WTC11 (cell line): Measurements from ENCODE around the gene STK26. TPM values are rescaled to one million over a fixed set of nuclear protein-coding genes. Genes with fewer than 3 reads are reported as not detected.
A peak's percentile ranks its signal among the peaks of the same experiment; 100 is the strongest.

Source experiments
- ATAC-seq: fragments of 200-7000 bp; cut with Tn5 transposase; 2 replicates; pipeline ENCODE4 v1.10.0; 2021; ENCODE audit warnings: mild to moderate bottlenecking, moderate library complexity
- CTCF ChIA-PET: fragments of 300-600 bp; sonication (Branson Sonifier 250); formaldehyde crosslinking; loops from one replicate; lab custom pipeline; 2021; ENCODE audit warnings: antibody characterized with exemption; lab: Charles Lee
- POLR2A ChIA-PET: fragments of 350-600 bp; sonication (Branson Sonifier 250); formaldehyde crosslinking; loops from one replicate; lab custom pipeline; 2021; ENCODE audit warnings: antibody characterized with exemption; lab: Charles Lee
- DNase-seq: peaks from one replicate; pipeline ENCODE4 v3.0.0; 2021; ENCODE audit warnings: low spot score
- H3K27ac Mint-ChIP-seq: 2 replicates; pipeline ENCODE4 v1.8.0; 2021; ENCODE audit warnings: mixed read lengths
- H3K27me3 Mint-ChIP-seq: 2 replicates; pipeline ENCODE4 v1.8.0; 2021; ENCODE audit warnings: low read depth, mild to moderate bottlenecking, moderate library complexity, mixed read lengths
- H3K36me3 Mint-ChIP-seq: 2 replicates; pipeline ENCODE4 v1.8.0; 2021; ENCODE audit warnings: mixed read lengths
- H3K4me1 Mint-ChIP-seq: 2 replicates; pipeline ENCODE4 v1.8.0; 2022; ENCODE audit warnings: mixed read lengths
- H3K4me3 Mint-ChIP-seq: 2 replicates; pipeline ENCODE4 v1.8.0; 2021; ENCODE audit warnings: mild to moderate bottlenecking, moderate library complexity, mixed read lengths
- H3K9me3 Mint-ChIP-seq: 2 replicates; pipeline ENCODE4 v1.8.0; 2021; ENCODE audit warnings: mixed read lengths
- CREM ChIP-seq: sonication (generic); formaldehyde crosslinking; IDR thresholded peaks from 2 replicates; pipeline ENCODE4 v1.8.1; 2022; ENCODE audit warnings: mild to moderate bottlenecking, missing genetic modification reagents, moderate library complexity
- GABPB1 ChIP-seq: sonication (generic); formaldehyde crosslinking; IDR thresholded peaks from 2 replicates; pipeline ENCODE4 v1.8.1; 2023; ENCODE audit warnings: mild to moderate bottlenecking, missing genetic modification reagents
- GTF2I ChIP-seq: fragments of 250-450 bp; sonication (Bioruptor Pico); conservative IDR thresholded peaks from 2 replicates; pipeline ENCODE4 v1.4.0; 2021; ENCODE audit warnings: mild to moderate bottlenecking
- MXD4 ChIP-seq: fragments of 250-450 bp; sonication (Bioruptor Pico); IDR thresholded peaks from 2 replicates; pipeline ENCODE4 v1.8.0; 2021; ENCODE audit warnings: mild to moderate bottlenecking, moderate library complexity, borderline replicate concordance
- NFATC4 ChIP-seq: fragments of 250-450 bp; sonication (Bioruptor Pico); IDR thresholded peaks from 2 replicates; pipeline ENCODE4 v1.9.0; 2021; ENCODE audit warnings: mild to moderate bottlenecking
- NFE2L1 ChIP-seq: sonication (generic); formaldehyde crosslinking; IDR thresholded peaks from 2 replicates; pipeline ENCODE4 v1.8.1; 2023; ENCODE audit warnings: missing genetic modification reagents
- NFYB ChIP-seq: sonication (generic); formaldehyde crosslinking; conservative IDR thresholded peaks from 2 replicates; pipeline ENCODE4 v1.8.0; 2022; ENCODE audit warnings: low read depth, missing genetic modification reagents
- NR2C2 ChIP-seq: sonication (generic); formaldehyde crosslinking; IDR thresholded peaks from 2 replicates; pipeline ENCODE4 v1.8.0; 2022; ENCODE audit warnings: mild to moderate bottlenecking, missing genetic modification reagents
- SOX15 ChIP-seq: fragments of 250-450 bp; sonication (Bioruptor Pico); IDR thresholded peaks from 2 replicates; pipeline ENCODE4 v1.9.0; 2021; ENCODE audit warnings: mild to moderate bottlenecking
- ZNF138 ChIP-seq: sonication (generic); formaldehyde crosslinking; conservative IDR thresholded peaks from 2 replicates; pipeline ENCODE4 v1.8.1; 2022; ENCODE audit warnings: mild to moderate bottlenecking, moderate library complexity, missing genetic modification reagents
- ZNF219 ChIP-seq: sonication (generic); formaldehyde crosslinking; IDR thresholded peaks from 2 replicates; pipeline ENCODE4 v1.8.0; 2023; ENCODE audit warnings: missing genetic modification reagents, mild to moderate bottlenecking, borderline replicate concordance
- ZNF317 ChIP-seq: sonication (generic); formaldehyde crosslinking; IDR thresholded peaks from 2 replicates; pipeline ENCODE4 v1.8.1; 2023; ENCODE audit warnings: low read depth, mild to moderate bottlenecking, moderate library complexity, missing genetic modification reagents, borderline replicate concordance
- total RNA-seq: library from RNA; stranded (reverse); gene quantifications from 3 replicates; pipeline ENCODE4 v1.2.3, GENCODE V29; 2021
- TF ChIP-seq, protein P1 (sequence below): sonication (generic); formaldehyde crosslinking; IDR thresholded peaks from 2 replicates; pipeline ENCODE4 v1.8.1; 2023; ENCODE audit warnings: mild to moderate bottlenecking, missing genetic modification reagents, borderline replicate concordance
- TF ChIP-seq, protein P2 (sequence below): fragments of 250-450 bp; sonication (Bioruptor Pico); IDR thresholded peaks from 2 replicates; pipeline ENCODE4 v1.8.0; 2021; ENCODE audit warnings: mild to moderate bottlenecking
- TF ChIP-seq, protein P3 (sequence below): fragments of 250-450 bp; sonication (Bioruptor Pico); IDR thresholded peaks from 2 replicates; pipeline ENCODE4 v1.9.0; 2021; ENCODE audit warnings: mild to moderate bottlenecking, borderline replicate concordance
- TF ChIP-seq, protein P4 (sequence below): sonication (generic); formaldehyde crosslinking; IDR thresholded peaks from 2 replicates; pipeline ENCODE4 v1.8.0; 2022; ENCODE audit warnings: mild to moderate bottlenecking, missing genetic modification reagents
- TF ChIP-seq, protein P5 (sequence below): sonication (generic); formaldehyde crosslinking; IDR thresholded peaks from 2 replicates; pipeline ENCODE4 v1.8.0; 2023; ENCODE audit warnings: missing genetic modification reagents, mild to moderate bottlenecking, borderline replicate concordance
- TF ChIP-seq, protein P6 (sequence below): fragments of 250-450 bp; sonication (Bioruptor Pico); IDR thresholded peaks from 2 replicates; pipeline ENCODE4 v1.9.0; 2021; ENCODE audit warnings: mild to moderate bottlenecking

Gene STK26
- total RNA-seq, 1 experiment from 2014 or later: 77.6 TPM

DNA sequence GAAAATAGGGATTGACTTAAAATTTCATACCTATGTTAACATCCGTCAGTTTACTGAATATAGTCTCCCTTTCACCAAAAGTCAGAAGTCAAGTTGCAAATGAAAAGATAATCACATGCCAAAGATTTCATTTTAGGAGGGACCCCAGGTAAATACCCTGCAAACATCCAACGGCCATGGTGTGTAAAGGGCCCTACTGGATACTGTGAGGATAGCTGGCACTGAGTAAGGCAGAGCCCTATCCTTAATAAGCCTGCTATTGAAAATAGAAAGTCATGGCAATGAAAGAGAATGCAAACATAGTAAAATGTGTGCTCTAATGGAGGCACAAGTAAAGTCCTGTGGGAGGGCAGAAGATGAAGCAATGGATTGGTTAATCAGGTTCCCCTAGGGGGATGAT, 20.9 kb downstream of the STK26 start (continued):
- TF ChIP-seq, protein P1, sequence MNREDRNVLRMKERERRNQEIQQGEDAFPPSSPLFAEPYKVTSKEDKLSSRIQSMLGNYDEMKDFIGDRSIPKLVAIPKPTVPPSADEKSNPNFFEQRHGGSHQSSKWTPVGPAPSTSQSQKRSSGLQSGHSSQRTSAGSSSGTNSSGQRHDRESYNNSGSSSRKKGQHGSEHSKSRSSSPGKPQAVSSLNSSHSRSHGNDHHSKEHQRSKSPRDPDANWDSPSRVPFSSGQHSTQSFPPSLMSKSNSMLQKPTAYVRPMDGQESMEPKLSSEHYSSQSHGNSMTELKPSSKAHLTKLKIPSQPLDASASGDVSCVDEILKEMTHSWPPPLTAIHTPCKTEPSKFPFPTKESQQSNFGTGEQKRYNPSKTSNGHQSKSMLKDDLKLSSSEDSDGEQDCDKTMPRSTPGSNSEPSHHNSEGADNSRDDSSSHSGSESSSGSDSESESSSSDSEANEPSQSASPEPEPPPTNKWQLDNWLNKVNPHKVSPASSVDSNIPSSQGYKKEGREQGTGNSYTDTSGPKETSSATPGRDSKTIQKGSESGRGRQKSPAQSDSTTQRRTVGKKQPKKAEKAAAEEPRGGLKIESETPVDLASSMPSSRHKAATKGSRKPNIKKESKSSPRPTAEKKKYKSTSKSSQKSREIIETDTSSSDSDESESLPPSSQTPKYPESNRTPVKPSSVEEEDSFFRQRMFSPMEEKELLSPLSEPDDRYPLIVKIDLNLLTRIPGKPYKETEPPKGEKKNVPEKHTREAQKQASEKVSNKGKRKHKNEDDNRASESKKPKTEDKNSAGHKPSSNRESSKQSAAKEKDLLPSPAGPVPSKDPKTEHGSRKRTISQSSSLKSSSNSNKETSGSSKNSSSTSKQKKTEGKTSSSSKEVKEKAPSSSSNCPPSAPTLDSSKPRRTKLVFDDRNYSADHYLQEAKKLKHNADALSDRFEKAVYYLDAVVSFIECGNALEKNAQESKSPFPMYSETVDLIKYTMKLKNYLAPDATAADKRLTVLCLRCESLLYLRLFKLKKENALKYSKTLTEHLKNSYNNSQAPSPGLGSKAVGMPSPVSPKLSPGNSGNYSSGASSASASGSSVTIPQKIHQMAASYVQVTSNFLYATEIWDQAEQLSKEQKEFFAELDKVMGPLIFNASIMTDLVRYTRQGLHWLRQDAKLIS (CRISPR knock-in tag): no peak
- no peak for TF ChIP-seq MXD4 (CRISPR knock-in tag)
- TF ChIP-seq GTF2I (CRISPR knock-in tag): no peak
- TF ChIP-seq NFE2L1 (CRISPR knock-in tag): no peak
- TF ChIP-seq, protein P2, sequence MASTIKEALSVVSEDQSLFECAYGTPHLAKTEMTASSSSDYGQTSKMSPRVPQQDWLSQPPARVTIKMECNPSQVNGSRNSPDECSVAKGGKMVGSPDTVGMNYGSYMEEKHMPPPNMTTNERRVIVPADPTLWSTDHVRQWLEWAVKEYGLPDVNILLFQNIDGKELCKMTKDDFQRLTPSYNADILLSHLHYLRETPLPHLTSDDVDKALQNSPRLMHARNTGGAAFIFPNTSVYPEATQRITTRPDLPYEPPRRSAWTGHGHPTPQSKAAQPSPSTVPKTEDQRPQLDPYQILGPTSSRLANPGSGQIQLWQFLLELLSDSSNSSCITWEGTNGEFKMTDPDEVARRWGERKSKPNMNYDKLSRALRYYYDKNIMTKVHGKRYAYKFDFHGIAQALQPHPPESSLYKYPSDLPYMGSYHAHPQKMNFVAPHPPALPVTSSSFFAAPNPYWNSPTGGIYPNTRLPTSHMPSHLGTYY (CRISPR knock-in tag): no peak
- no peak for TF ChIP-seq ZNF138 (CRISPR knock-in tag)

DNA sequence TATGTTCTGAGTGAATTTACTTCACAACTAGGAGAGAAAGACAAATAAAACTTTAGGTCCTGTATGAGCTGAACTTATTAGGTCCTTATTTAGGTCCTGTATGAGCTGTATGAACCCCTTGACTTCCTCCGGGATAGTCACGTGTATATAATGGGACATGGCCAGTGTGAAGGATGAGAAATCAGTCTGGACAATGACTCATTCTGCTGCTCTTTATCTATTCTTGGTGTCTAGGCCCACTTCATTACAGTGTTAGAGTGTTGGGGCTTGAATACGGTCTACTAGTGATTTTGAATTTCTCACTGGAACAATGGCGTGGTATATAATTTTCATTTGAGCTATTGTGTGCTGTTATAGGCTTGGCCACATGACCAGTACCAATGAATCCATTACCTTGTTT, 21.9 kb downstream of the STK26 start:
- H3K36me3 Mint-ChIP-seq: no peaks in the 10 kb centered on the region
- DNase-seq (no peak), ATAC-seq (no peak)
- no peak for TF ChIP-seq MXD4 (CRISPR knock-in tag)
- no peaks in the 10 kb centered on the region for H3K27me3 Mint-ChIP-seq
- H3K9me3 Mint-ChIP-seq: no peaks in the 10 kb centered on the region
- ChIA-PET CTCF (no interaction called here), POLR2A (no interaction called here)
- peaks cover 57% of the 10 kb centered on the region for H3K4me1 Mint-ChIP-seq
- peak overlapping the region; percentile 87; the same call in 1 of the 2 replicates for H3K27ac Mint-ChIP-seq
- no peak overlapping the region for H3K4me3 Mint-ChIP-seq

DNA sequence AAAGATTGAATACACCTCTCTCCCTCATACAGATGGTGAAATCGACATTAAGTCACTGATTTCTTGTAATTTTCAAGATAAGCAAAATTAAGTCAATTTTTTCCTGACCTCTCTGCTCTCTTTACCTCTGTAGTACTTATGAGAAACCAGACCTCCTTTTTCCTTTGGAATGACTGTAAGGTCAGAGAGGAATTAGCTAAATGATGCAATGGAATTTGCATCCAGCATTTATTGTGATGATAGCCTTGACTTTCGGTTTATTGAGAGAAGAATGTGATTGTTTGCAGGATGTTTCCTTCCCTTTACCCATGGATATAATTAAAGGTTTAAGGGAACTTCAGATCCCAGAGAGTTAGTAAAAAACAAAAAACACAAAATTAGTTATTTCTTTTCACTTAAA, 22.4 kb downstream of the STK26 start:
- ChIA-PET POLR2A (no interaction called here), CTCF (interaction anchor here (1.3 kb wide), 1 partner anchor 47 kb away, joined by 3 read pairs; no protein-coding TSS in a partner anchor)
- no peaks in the 10 kb centered on the region for H3K36me3 Mint-ChIP-seq
- H3K4me3 Mint-ChIP-seq: no peak overlapping the region
- H3K4me1 Mint-ChIP-seq: peaks cover 52% of the 10 kb centered on the region
- no peaks in the 10 kb centered on the region for H3K9me3 Mint-ChIP-seq
- no peaks in the 10 kb centered on the region for H3K27me3 Mint-ChIP-seq
- ATAC-seq (no peak), DNase-seq (no peak)
- peak overlapping the region; percentile 87 for H3K27ac Mint-ChIP-seq
- TF ChIP-seq NR2C2 (CRISPR knock-in tag) (no peak), GABPB1 (CRISPR knock-in tag) (no peak), CREM (CRISPR knock-in tag) (no peak), ZNF317 (no peak), ZNF219 (CRISPR knock-in tag) (no peak), SOX15 (CRISPR knock-in tag) (no peak), NFYB (CRISPR knock-in tag) (no peak), NFATC4 (CRISPR knock-in tag) (no peak)
- TF ChIP-seq, protein P3, sequence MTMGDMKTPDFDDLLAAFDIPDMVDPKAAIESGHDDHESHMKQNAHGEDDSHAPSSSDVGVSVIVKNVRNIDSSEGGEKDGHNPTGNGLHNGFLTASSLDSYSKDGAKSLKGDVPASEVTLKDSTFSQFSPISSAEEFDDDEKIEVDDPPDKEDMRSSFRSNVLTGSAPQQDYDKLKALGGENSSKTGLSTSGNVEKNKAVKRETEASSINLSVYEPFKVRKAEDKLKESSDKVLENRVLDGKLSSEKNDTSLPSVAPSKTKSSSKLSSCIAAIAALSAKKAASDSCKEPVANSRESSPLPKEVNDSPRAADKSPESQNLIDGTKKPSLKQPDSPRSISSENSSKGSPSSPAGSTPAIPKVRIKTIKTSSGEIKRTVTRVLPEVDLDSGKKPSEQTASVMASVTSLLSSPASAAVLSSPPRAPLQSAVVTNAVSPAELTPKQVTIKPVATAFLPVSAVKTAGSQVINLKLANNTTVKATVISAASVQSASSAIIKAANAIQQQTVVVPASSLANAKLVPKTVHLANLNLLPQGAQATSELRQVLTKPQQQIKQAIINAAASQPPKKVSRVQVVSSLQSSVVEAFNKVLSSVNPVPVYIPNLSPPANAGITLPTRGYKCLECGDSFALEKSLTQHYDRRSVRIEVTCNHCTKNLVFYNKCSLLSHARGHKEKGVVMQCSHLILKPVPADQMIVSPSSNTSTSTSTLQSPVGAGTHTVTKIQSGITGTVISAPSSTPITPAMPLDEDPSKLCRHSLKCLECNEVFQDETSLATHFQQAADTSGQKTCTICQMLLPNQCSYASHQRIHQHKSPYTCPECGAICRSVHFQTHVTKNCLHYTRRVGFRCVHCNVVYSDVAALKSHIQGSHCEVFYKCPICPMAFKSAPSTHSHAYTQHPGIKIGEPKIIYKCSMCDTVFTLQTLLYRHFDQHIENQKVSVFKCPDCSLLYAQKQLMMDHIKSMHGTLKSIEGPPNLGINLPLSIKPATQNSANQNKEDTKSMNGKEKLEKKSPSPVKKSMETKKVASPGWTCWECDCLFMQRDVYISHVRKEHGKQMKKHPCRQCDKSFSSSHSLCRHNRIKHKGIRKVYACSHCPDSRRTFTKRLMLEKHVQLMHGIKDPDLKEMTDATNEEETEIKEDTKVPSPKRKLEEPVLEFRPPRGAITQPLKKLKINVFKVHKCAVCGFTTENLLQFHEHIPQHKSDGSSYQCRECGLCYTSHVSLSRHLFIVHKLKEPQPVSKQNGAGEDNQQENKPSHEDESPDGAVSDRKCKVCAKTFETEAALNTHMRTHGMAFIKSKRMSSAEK: no peak
- TF ChIP-seq, protein P4, sequence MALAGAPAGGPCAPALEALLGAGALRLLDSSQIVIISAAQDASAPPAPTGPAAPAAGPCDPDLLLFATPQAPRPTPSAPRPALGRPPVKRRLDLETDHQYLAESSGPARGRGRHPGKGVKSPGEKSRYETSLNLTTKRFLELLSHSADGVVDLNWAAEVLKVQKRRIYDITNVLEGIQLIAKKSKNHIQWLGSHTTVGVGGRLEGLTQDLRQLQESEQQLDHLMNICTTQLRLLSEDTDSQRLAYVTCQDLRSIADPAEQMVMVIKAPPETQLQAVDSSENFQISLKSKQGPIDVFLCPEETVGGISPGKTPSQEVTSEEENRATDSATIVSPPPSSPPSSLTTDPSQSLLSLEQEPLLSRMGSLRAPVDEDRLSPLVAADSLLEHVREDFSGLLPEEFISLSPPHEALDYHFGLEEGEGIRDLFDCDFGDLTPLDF (CRISPR knock-in tag): no peak
- TF ChIP-seq, protein P5, sequence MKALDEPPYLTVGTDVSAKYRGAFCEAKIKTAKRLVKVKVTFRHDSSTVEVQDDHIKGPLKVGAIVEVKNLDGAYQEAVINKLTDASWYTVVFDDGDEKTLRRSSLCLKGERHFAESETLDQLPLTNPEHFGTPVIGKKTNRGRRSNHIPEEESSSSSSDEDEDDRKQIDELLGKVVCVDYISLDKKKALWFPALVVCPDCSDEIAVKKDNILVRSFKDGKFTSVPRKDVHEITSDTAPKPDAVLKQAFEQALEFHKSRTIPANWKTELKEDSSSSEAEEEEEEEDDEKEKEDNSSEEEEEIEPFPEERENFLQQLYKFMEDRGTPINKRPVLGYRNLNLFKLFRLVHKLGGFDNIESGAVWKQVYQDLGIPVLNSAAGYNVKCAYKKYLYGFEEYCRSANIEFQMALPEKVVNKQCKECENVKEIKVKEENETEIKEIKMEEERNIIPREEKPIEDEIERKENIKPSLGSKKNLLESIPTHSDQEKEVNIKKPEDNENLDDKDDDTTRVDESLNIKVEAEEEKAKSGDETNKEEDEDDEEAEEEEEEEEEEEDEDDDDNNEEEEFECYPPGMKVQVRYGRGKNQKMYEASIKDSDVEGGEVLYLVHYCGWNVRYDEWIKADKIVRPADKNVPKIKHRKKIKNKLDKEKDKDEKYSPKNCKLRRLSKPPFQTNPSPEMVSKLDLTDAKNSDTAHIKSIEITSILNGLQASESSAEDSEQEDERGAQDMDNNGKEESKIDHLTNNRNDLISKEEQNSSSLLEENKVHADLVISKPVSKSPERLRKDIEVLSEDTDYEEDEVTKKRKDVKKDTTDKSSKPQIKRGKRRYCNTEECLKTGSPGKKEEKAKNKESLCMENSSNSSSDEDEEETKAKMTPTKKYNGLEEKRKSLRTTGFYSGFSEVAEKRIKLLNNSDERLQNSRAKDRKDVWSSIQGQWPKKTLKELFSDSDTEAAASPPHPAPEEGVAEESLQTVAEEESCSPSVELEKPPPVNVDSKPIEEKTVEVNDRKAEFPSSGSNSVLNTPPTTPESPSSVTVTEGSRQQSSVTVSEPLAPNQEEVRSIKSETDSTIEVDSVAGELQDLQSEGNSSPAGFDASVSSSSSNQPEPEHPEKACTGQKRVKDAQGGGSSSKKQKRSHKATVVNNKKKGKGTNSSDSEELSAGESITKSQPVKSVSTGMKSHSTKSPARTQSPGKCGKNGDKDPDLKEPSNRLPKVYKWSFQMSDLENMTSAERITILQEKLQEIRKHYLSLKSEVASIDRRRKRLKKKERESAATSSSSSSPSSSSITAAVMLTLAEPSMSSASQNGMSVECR: no peak
- TF ChIP-seq, protein P6, sequence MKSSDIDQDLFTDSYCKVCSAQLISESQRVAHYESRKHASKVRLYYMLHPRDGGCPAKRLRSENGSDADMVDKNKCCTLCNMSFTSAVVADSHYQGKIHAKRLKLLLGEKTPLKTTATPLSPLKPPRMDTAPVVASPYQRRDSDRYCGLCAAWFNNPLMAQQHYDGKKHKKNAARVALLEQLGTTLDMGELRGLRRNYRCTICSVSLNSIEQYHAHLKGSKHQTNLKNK: no peak
